Measurements from ENCODE around the gene FAM184A. TPM values are rescaled to one million over a fixed set of nuclear protein-coding genes. Genes with fewer than 3 reads are reported as not detected.

Gene FAM184A
- total RNA-seq, 4 donors from 2014 or later: 7.6 to 11.2 (median 9.0) TPM

DNA sequence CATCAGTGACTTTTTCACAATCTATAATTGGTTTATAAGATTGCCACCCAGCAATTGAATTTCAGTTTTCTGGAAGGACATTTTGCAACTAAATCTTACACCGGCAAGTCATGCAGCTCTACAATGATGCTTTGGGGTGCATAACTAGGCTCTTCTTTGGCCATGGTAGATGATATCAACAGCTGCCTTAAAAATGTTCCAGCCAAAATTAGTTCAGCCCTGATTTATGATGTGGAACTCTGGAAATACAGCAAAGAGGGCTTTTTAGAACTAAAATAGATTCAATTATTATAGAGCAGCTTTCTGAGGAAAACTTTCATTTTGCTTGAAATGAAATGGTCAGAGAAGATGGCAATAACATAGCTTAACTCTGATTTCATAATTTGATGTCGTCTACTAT is 125.1 kb downstream of the FAM184A start:
- 59% methylated on average over 2 of the region's 2 CpGs for WGBS
- DNase-seq (ENCODE audit: extremely low spot score): no peak
- Histone ChIP-seq H3K27me3 (no peaks in the 10 kb centered on the region), H3K36me3 (peaks cover 0 to 4% (median 0%) of the 10 kb centered on the region in 4 donors), H3K9me3 (no peaks in the 10 kb centered on the region), H3K4me3 (no peak overlapping the region), H3K27ac (replicated peaks in 1 of 4) (no peak overlapping the region), H3K4me1 (no peaks in the 10 kb centered on the region)
- TF ChIP-seq EP300 (IDR thresholded peaks at IDR 0.05): no peak
- TF ChIP-seq, protein P1, sequence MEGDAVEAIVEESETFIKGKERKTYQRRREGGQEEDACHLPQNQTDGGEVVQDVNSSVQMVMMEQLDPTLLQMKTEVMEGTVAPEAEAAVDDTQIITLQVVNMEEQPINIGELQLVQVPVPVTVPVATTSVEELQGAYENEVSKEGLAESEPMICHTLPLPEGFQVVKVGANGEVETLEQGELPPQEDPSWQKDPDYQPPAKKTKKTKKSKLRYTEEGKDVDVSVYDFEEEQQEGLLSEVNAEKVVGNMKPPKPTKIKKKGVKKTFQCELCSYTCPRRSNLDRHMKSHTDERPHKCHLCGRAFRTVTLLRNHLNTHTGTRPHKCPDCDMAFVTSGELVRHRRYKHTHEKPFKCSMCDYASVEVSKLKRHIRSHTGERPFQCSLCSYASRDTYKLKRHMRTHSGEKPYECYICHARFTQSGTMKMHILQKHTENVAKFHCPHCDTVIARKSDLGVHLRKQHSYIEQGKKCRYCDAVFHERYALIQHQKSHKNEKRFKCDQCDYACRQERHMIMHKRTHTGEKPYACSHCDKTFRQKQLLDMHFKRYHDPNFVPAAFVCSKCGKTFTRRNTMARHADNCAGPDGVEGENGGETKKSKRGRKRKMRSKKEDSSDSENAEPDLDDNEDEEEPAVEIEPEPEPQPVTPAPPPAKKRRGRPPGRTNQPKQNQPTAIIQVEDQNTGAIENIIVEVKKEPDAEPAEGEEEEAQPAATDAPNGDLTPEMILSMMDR (IDR thresholded peaks at IDR 0.05): no peak
- no peak for TF ChIP-seq POLR2AphosphoS5 (IDR thresholded peaks at IDR 0.05)
- TF ChIP-seq POLR2A (IDR thresholded peaks at IDR 0.05; ENCODE audit: low read depth): no peak
- intact Hi-C loops (cut with DNase I): no loop called here

DNA sequence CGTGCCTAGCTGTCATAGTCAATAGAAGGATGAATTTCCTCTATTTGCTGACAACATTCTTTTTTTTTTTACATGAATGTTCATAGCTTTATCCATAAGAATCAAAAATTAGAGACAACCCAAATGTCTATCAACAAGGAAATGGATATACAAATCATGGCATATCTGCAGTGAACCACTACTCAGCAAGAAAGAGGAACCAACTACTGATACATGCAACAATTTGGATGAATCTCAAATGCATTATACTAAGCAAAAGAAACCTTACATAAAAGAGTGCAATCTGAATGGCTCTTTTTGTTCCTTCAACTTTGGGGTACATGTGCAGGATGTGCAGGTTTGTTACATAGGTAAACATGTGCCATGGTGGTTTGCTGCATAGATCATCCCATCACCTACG is 125.8 kb downstream of the FAM184A start:
- intact Hi-C loops (cut with DNase I): no loop called here
- 86% methylated on average over 2 of the region's 2 CpGs for WGBS

DNA sequence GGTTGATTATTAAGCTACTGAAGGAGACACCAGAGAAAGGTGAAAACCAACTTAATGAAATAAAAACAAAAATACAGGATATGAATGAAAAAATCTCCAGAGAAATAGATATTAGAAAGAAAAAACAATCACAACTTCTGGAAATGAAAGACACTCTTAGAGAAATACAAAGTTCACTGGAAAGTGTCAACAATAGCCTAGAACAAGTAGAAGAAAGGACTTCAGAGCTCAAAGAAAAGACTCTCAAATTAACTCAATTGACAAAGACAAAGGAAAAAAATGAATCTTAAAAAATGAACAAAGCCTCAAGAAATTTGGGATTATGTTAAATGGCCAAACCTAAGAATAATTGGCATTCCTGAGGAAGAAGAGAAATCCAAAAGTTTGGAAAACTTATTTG is 133.2 kb downstream of the FAM184A start:
- H3K4me3 ChIP-seq: no peak overlapping the region
- DNase-seq (ENCODE audit: extremely low spot score): no peak
- H3K9me3 ChIP-seq: peaks cover 0 to 27% (median 13%) of the 10 kb centered on the region in 4 donors
- TF ChIP-seq POLR2A (IDR thresholded peaks at IDR 0.05; ENCODE audit: low read depth) (no peak), EP300 (IDR thresholded peaks at IDR 0.05) (no peak), POLR2AphosphoS5 (IDR thresholded peaks at IDR 0.05) (no peak)
- TF ChIP-seq, protein P1 (IDR thresholded peaks at IDR 0.05): no peak
- intact Hi-C loops (cut with DNase I): no loop called here
- H3K27ac ChIP-seq (replicated peaks in 1 of 4): no peak overlapping the region
- H3K27me3 ChIP-seq: no peaks in the 10 kb centered on the region
- H3K4me1 ChIP-seq: no peaks in the 10 kb centered on the region
- no peaks in the 10 kb centered on the region for H3K36me3 ChIP-seq

More for the DNA sequence above, 125.8 kb downstream of the FAM184A start:
- H3K27me3 ChIP-seq: no peaks in the 10 kb centered on the region
- peaks cover 0 to 6% (median 0%) of the 10 kb centered on the region in 4 donors for H3K9me3 ChIP-seq
- no peak for TF ChIP-seq POLR2A (IDR thresholded peaks at IDR 0.05; ENCODE audit: low read depth)
- TF ChIP-seq POLR2AphosphoS5 (IDR thresholded peaks at IDR 0.05): no peak
- no peak for TF ChIP-seq EP300 (IDR thresholded peaks at IDR 0.05)
- TF ChIP-seq, protein P1 (IDR thresholded peaks at IDR 0.05): no peak
- H3K36me3 ChIP-seq: peaks cover 0 to 4% (median 0%) of the 10 kb centered on the region in 4 donors
- no peaks in the 10 kb centered on the region for H3K4me1 ChIP-seq
- no peak overlapping the region for H3K27ac ChIP-seq (replicated peaks in 1 of 4)
- no peak for DNase-seq (ENCODE audit: extremely low spot score)
- no peak overlapping the region for H3K4me3 ChIP-seq

DNA sequence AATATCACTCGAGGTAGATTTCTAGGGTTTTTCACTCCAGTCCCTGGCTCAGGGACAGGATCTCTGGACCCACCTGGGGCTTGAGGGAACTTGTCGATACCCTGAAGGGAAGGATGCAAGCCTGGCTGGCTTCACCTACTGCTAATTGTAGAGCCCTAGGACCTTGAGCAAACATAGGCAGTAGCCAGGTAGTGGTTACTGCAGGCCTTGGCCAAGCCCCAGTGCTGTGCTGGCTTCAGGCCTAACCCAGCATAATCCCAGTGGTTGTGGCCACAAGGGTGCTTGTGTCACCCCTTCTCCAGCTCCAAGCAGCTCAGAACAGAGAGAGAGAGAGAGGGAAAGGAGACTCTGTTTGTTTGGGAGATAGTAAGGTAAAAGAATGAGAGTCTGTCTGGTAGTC is 137.7 kb downstream of the FAM184A start:
- TF ChIP-seq, protein P1 (IDR thresholded peaks at IDR 0.05): no peak
- TF ChIP-seq POLR2A (IDR thresholded peaks at IDR 0.05; ENCODE audit: low read depth): no peak
- no peak for TF ChIP-seq POLR2AphosphoS5 (IDR thresholded peaks at IDR 0.05)
- no peak for TF ChIP-seq EP300 (IDR thresholded peaks at IDR 0.05)
- H3K27me3 ChIP-seq: no peaks in the 10 kb centered on the region
- H3K27ac ChIP-seq (replicated peaks in 1 of 4): no peak overlapping the region
- intact Hi-C loops (cut with DNase I): no loop called here
- H3K4me3 ChIP-seq: no peak overlapping the region
- peaks cover 0 to 6% (median 3%) of the 10 kb centered on the region in 4 donors for H3K4me1 ChIP-seq
- H3K9me3 ChIP-seq: peaks cover 0 to 12% (median 8%) of the 10 kb centered on the region in 4 donors
- 90% methylated on average over 2 of the region's 2 CpGs for WGBS
- H3K36me3 ChIP-seq: no peaks in the 10 kb centered on the region
- no peak for DNase-seq (ENCODE audit: extremely low spot score)

DNA sequence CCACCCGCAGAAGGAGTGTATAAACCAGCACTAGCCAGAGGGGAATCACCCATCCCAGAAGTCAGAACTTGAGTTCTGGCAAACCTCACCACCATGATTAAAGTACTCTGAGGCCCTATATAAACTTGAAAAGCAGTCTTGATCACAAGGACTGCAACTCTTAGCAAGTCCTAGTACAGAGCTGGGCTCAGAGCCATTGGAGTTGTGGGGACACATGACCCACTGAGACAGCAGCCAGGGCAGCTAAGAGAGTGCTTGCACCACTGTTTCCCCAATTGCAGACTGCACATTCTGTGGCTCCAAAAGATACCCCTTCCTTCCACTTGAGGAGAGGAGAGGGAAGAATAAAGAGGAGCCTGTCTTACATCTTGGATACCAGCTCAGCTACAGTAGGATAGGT is 138.8 kb downstream of the FAM184A start:
- Histone ChIP-seq H3K27me3 (no peaks in the 10 kb centered on the region), H3K4me3 (no peak overlapping the region), H3K36me3 (no peaks in the 10 kb centered on the region), H3K4me1 (peaks cover 0 to 10% (median 9%) of the 10 kb centered on the region in 4 donors), H3K9me3 (peaks cover 0 to 4% (median under 1%) of the 10 kb centered on the region in 4 donors), H3K27ac (replicated peaks in 1 of 4) (no peak overlapping the region)
- no peak for DNase-seq (ENCODE audit: extremely low spot score)
- intact Hi-C loops (cut with DNase I): no loop called here
- TF ChIP-seq POLR2AphosphoS5 (IDR thresholded peaks at IDR 0.05) (no peak), POLR2A (IDR thresholded peaks at IDR 0.05; ENCODE audit: low read depth) (no peak)
- 100% methylated on average over 1 of the region's 1 CpG for WGBS

All from esophagus muscularis mucosa (tissue), 4 donors.